CD14-positive monocyte (primary cell): ENCODE results near the gene FOSB. TPM values are rescaled to one million over a fixed set of nuclear protein-coding genes. Genes with fewer than 3 reads are reported as not detected.

Source experiments
- DNase-seq, 3 donors: peaks; one replicate each; pipeline ENCODE4 v3.0.0-alpha.2; 2011 to 2022
- H2AFZ ChIP-seq: 2 replicates; pipeline ENCODE4 v1.6.0; 2012; ENCODE audit warnings: mild to moderate bottlenecking, low read depth, low read length, inconsistent platforms; ENCODE audit not compliant: insufficient read depth, poor library complexity, severe bottlenecking
- H3K27ac ChIP-seq, 2 donors: 1 replicate in 1 of 2; 2 replicates in 1 of 2; pipeline ENCODE4 v1.5.1; 2012 to 2013; ENCODE audit warnings: low read length in 2 of 2, control low read depth in 1 of 2, inconsistent platforms in 1 of 2, low read depth in 1 of 2, mild to moderate bottlenecking in 1 of 2
- H3K27me3 ChIP-seq, 2 donors: one replicate each; pipeline versions ENCODE4 v1.6.0 to v1.6.1; 2011 to 2013; ENCODE audit warnings: low read length in 2 of 2; ENCODE audit not compliant: control insufficient read depth in 2 of 2, insufficient read depth in 2 of 2
- H3K36me3 ChIP-seq, 2 donors: replicated peaks in 1 of 2; 1 replicate in 1 of 2; 2 replicates in 1 of 2; pipeline versions ENCODE4 v1.5.1 to v1.6.1; 2012 to 2013; ENCODE audit warnings: low read length in 2 of 2, control low read depth in 1 of 2, inconsistent platforms in 1 of 2, mild to moderate bottlenecking in 1 of 2; ENCODE audit not compliant: insufficient read depth in 2 of 2, control insufficient read depth in 1 of 2
- H3K4me1 ChIP-seq, 2 donors: 1 replicate in 1 of 2; 2 replicates in 1 of 2; pipeline versions ENCODE4 v1.5.1 to v1.6.1; 2012 to 2013; ENCODE audit warnings: low read length in 2 of 2, control low read depth in 1 of 2, inconsistent platforms in 1 of 2, mild to moderate bottlenecking in 1 of 2, moderate library complexity in 1 of 2; ENCODE audit not compliant: insufficient read depth in 2 of 2, control insufficient read depth in 1 of 2
- H3K4me2 ChIP-seq: replicated peaks from 2 replicates; pipeline ENCODE3; 2012; ENCODE audit warnings: low read length, moderate library complexity, mild to moderate bottlenecking; ENCODE audit not compliant: poor library complexity, severe bottlenecking; ENCODE audit errors: extremely low read depth
- H3K4me3 ChIP-seq, 3 experiments: fragments of 200-600 bp in 1 of 3; sonication (generic) in 1 of 3; replicated peaks in 1 of 3; 1 replicate in 2 of 3; 2 replicates in 1 of 3; pipeline ENCODE4 v1.5.1; 2011 to 2013; ENCODE audit warnings: low read length in 3 of 3, mild to moderate bottlenecking in 3 of 3, control low read depth in 2 of 3, low read depth in 2 of 3, inconsistent platforms in 1 of 3, moderate library complexity in 1 of 3
- H3K79me2 ChIP-seq: 2 replicates; pipeline ENCODE4 v1.6.0; 2012; ENCODE audit warnings: mild to moderate bottlenecking, control low read depth, inconsistent platforms, low read length, moderate library complexity; ENCODE audit not compliant: insufficient read depth
- H3K9ac ChIP-seq: 2 replicates; pipeline ENCODE4 v1.6.0; 2017; ENCODE audit warnings: low read length, mild to moderate bottlenecking; ENCODE audit not compliant: insufficient read depth, poor library complexity, severe bottlenecking
- H3K9me3 ChIP-seq, 2 donors: replicated peaks in 1 of 2; 1 replicate in 1 of 2; 2 replicates in 1 of 2; pipeline versions ENCODE4 v1.5.1 to v1.6.1; 2012 to 2013; ENCODE audit warnings: low read length in 2 of 2, control low read depth in 1 of 2; ENCODE audit not compliant: control insufficient read depth in 1 of 2, insufficient read depth in 1 of 2
- H4K20me1 ChIP-seq: 2 replicates; pipeline ENCODE4 v1.6.0; 2012; ENCODE audit warnings: mild to moderate bottlenecking, low read length, control low read depth, moderate library complexity; ENCODE audit not compliant: insufficient read depth
- H3K27ac Mint-ChIP-seq, 7 donors: one replicate each; pipeline ENCODE4 v1.8.0; 2020; ENCODE audit warnings: mild to moderate bottlenecking in 7 of 7, mixed read lengths in 7 of 7, moderate library complexity in 6 of 7, inconsistent platforms in 2 of 7
- H3K27me3 Mint-ChIP-seq, 3 donors: one replicate each; pipeline ENCODE4 v1.8.0; 2021 to 2022; ENCODE audit warnings: low read depth in 3 of 3, mild to moderate bottlenecking in 3 of 3, mixed read lengths in 3 of 3, moderate library complexity in 3 of 3, inconsistent platforms in 1 of 3
- H3K36me3 Mint-ChIP-seq, 2 donors: one replicate each; pipeline ENCODE4 v1.8.0; 2020; ENCODE audit warnings: mixed read lengths in 2 of 2, inconsistent platforms in 1 of 2, mild to moderate bottlenecking in 1 of 2
- H3K4me1 Mint-ChIP-seq: one replicate; pipeline ENCODE4 v1.8.0; 2020; ENCODE audit warnings: mild to moderate bottlenecking, mixed read lengths
- H3K4me3 Mint-ChIP-seq, 2 donors: one replicate each; pipeline ENCODE4 v1.8.0; 2020; ENCODE audit warnings: mild to moderate bottlenecking in 2 of 2, mixed read lengths in 2 of 2, moderate library complexity in 1 of 2
- H3K9me3 Mint-ChIP-seq, 7 donors: one replicate each; pipeline ENCODE4 v1.8.0; 2020 to 2022; ENCODE audit warnings: mixed read lengths in 7 of 7, mild to moderate bottlenecking in 6 of 7, moderate library complexity in 6 of 7, inconsistent platforms in 2 of 7
- WGBS: methylation state at CpG from one replicate; pipeline ENCODE4 v1.1.5; 2013; ENCODE audit warnings: missing lambda C conversion rate; ENCODE audit not compliant: insufficient coverage; 5-methylcytosine and 5-hydroxymethylcytosine counted together
- intact Hi-C, 2 donors: fragments of 100-400 bp; cut with micrococcal nuclease; formaldehyde crosslinking; loops; one replicate each; pipeline versions ENCODE4 v1.15.0 to v1.15.1; 2023
- polyA plus RNA-seq, 3 donors: library from polyadenylated mRNA; depleted of rRNA in 1 of 3; unstranded in 2 of 3; stranded (reverse) in 1 of 3; fragments of 300-500 nt in 2 of 3; fragments of >200 nt in 1 of 3; fragmentation: Illumina TruSeq in 2 of 3; gene quantifications; 1 replicate in 2 of 3; 2 replicates in 1 of 3; pipeline ENCODE4 v1.2.3, GENCODE V29; 2012 to 2021
- small RNA-seq: library from RNA; depleted of rRNA; stranded (forward); fragments of <200 nt; gene quantifications from one replicate; pipeline ENCODE3, GENCODE V24; 2012; ENCODE audit warnings: low read depth; ENCODE audit not compliant: insufficient read length
- TF ChIP-seq, protein P1 (sequence below): fragments of 200-600 bp; IDR thresholded peaks from one replicate; pipeline ENCODE4 v1.8.0; 2022; ENCODE audit warnings: antibody characterized with exemption, mild to moderate bottlenecking

Gene FOSB
- polyA plus RNA-seq, 3 donors, result 27.3 to 840 (median 28.2) TPM

DNA sequence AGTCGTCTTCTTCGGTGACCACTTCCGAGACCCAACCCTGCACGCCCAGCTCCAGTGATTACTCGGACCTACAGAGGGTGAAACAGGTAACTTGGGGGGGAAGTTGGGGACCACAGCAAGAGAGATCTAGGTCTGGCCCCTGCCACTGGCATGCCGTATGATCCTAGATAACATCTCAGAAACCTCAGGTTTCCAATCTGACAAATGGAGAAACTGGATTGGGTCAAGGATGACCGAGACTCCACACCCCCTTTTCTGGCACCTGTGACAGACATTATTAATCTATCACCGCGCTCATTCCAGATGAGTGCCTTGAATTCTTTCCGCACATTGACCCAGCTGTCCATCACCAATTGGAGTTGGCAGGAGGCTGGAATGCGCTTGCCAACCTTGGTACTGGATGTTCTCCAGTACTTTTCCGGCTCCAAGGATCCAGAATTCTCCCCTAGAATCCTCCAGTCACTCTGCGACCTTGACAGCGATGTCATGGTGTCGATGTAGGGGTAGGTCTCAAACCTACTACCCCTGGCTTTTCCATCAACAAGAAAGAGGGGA, 56.9 kb downstream of the FOSB start:
- intact Hi-C loops, result loop anchor here (5.0 to 10.0 kb wide), 5 partner anchors 32 to 158 kb away; partner anchors contain the start of gene OPA3 (in 1 of the 2)
- Histone ChIP-seq H3K27ac (peak overlapping the region in 1 of 2 donors; percentile 8), H3K36me3 (peaks cover 75 to 78% of the 10 kb centered on the region in 2 donors), H3K79me2 (peaks cover 33% of the 10 kb centered on the region), H4K20me1 (peaks cover 100% of the 10 kb centered on the region), H3K4me1 (peaks cover 78 to 89% of the 10 kb centered on the region in 2 donors), H3K4me3 (no peak overlapping the region), H3K27me3 (peaks cover 0 to 15% of the 10 kb centered on the region in 2 donors), H3K9ac (no peak overlapping the region), H2AFZ (no peak overlapping the region), H3K4me2 (no peak overlapping the region), H3K9me3 (no peaks in the 10 kb centered on the region)
- Mint-ChIP-seq H3K4me1 (peaks cover 72% of the 10 kb centered on the region), H3K4me3 (no peak overlapping the region), H3K27me3 (peaks cover 22 to 28% (median 23%) of the 10 kb centered on the region in 3 donors), H3K36me3 (peaks cover 71 to 87% of the 10 kb centered on the region in 2 donors), H3K9me3 (peaks cover 0 to 8% (median 3%) of the 10 kb centered on the region in 7 donors), H3K27ac (peak overlapping the region in 2 of 7 donors; percentile 30 to 48)
- DNase-seq, result no peak
- TF ChIP-seq, protein P1, sequence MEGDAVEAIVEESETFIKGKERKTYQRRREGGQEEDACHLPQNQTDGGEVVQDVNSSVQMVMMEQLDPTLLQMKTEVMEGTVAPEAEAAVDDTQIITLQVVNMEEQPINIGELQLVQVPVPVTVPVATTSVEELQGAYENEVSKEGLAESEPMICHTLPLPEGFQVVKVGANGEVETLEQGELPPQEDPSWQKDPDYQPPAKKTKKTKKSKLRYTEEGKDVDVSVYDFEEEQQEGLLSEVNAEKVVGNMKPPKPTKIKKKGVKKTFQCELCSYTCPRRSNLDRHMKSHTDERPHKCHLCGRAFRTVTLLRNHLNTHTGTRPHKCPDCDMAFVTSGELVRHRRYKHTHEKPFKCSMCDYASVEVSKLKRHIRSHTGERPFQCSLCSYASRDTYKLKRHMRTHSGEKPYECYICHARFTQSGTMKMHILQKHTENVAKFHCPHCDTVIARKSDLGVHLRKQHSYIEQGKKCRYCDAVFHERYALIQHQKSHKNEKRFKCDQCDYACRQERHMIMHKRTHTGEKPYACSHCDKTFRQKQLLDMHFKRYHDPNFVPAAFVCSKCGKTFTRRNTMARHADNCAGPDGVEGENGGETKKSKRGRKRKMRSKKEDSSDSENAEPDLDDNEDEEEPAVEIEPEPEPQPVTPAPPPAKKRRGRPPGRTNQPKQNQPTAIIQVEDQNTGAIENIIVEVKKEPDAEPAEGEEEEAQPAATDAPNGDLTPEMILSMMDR, result no peak
- WGBS, result 100% methylated on average over 4 of the region's 15 CpGs

Small RNA genes within 50 kb of the gene (small RNA-seq; reads per million reads assigned to genes)
- not detected for gene MIR6088

Other genes starting within 250 kb of the FOSB start
- not detected for gene EXOC3L2, start 222.6 kb upstream of the FOSB start, polyA plus RNA-seq
- gene MARK4, start 216.7 kb upstream of the FOSB start, polyA plus RNA-seq, result 10 to 100 TPM in 1 of 3 donors, under 1 TPM in 2; 0.59 to 18.4 (median 0.69) TPM
- under 1 TPM; 0.17 to 0.50 (median 0.24) TPM for gene CKM, start 145.1 kb upstream of the FOSB start, polyA plus RNA-seq
- gene KLC3, start 127.2 kb upstream of the FOSB start, polyA plus RNA-seq, result not detected
- gene ERCC2, start 97.4 kb upstream of the FOSB start, polyA plus RNA-seq, result 10 to 100 TPM in 1 of 3 donors, 1 to 10 TPM in 2; 4.0 to 20.0 (median 4.4) TPM
- 1 to 10 TPM in 1 of 3 donors, under 1 TPM in 2; 0.18 to 1.8 (median 0.45) TPM for gene PPP1R13L, start 62.9 kb upstream of the FOSB start, polyA plus RNA-seq
- gene POLR1G, start 61.4 kb upstream of the FOSB start, polyA plus RNA-seq, result 1 to 10 TPM in 2 of 3 donors, under 1 TPM in 1; 0.81 to 1.5 (median 1.1) TPM
- 10 to 100 TPM; 62.2 to 78.2 (median 74.6) TPM for gene ERCC1, start 44.1 kb upstream of the FOSB start, polyA plus RNA-seq
- gene RTN2, start 29.1 kb downstream of the FOSB start, polyA plus RNA-seq, result 1 to 10 TPM; 1.5 to 2.7 (median 2.3) TPM
- 1 to 10 TPM; 1.3 to 4.3 (median 2.7) TPM for gene PPM1N, start 30.4 kb downstream of the FOSB start, polyA plus RNA-seq
- 100 to 1,000 TPM; 132 to 154 (median 144) TPM for gene VASP, start 39.5 kb downstream of the FOSB start, polyA plus RNA-seq
- 1 to 10 TPM; 4.4 to 6.9 (median 5.6) TPM for gene OPA3, start 116.8 kb downstream of the FOSB start, polyA plus RNA-seq
- not detected for gene GPR4, start 134.2 kb downstream of the FOSB start, polyA plus RNA-seq
- 10 to 100 TPM; 10.3 to 50.8 (median 11.9) TPM for gene EML2, start 171.4 kb downstream of the FOSB start, polyA plus RNA-seq
- gene GIPR, start 200.2 kb downstream of the FOSB start, polyA plus RNA-seq, result not detected
- 100 to 1,000 TPM; 251 to 516 (median 491) TPM for gene SNRPD2, start 224.0 kb downstream of the FOSB start, polyA plus RNA-seq
- 1 to 10 TPM in 1 of 3 donors, under 1 TPM in 2; 0.46 to 3.0 (median 0.90) TPM for gene QPCTL, start 224.7 kb downstream of the FOSB start, polyA plus RNA-seq